Lower lobe of right lung (tissue), 2 donors: ENCODE measurements around the gene ZBTB11. TPM values are rescaled to one million over a fixed set of nuclear protein-coding genes. Genes with fewer than 3 reads are reported as not detected.

ENCODE experiments used
- ATAC-seq, 2 donors: fragments of 200-7000 bp; cut with Tn5 transposase; one replicate each; pipeline ENCODE4 v1.9.1; 2020 to 2022; ENCODE audit warnings: mild to moderate bottlenecking in 2 of 2, moderate library complexity in 2 of 2
- DNase-seq: peaks from one replicate; pipeline ENCODE4 v3.0.0-alpha.2; 2020
- H3K27ac ChIP-seq: fragments of 200-600 bp; one replicate; pipeline ENCODE4 v1.8.0; 2022
- H3K27me3 ChIP-seq: fragments of 200-600 bp; one replicate; pipeline ENCODE4 v1.8.0; 2022; ENCODE audit warnings: low read depth
- H3K36me3 ChIP-seq: fragments of 200-600 bp; one replicate; pipeline ENCODE4 v1.8.0; 2022; ENCODE audit warnings: mild to moderate bottlenecking
- H3K4me1 ChIP-seq: fragments of 200-600 bp; one replicate; pipeline ENCODE4 v1.8.0; 2022
- H3K4me3 ChIP-seq: fragments of 200-600 bp; one replicate; pipeline ENCODE4 v1.8.0; 2022; ENCODE audit warnings: mild to moderate bottlenecking
- H3K9me3 ChIP-seq: fragments of 200-600 bp; one replicate; pipeline ENCODE4 v1.8.0; 2022
- CTCF ChIP-seq: fragments of 200-600 bp; IDR thresholded peaks from one replicate; pipeline ENCODE4 v1.8.0; 2022; ENCODE audit warnings: antibody characterized with exemption, mild to moderate bottlenecking
- intact Hi-C: fragments of 100-400 bp; cut with DNase I; formaldehyde crosslinking; loops from one replicate; pipeline ENCODE4 v1.11.0; 2022
- total RNA-seq: library from RNA; stranded (reverse); fragmentation: NEBNext Ultra II Directional; extraction: Animal tissue kit (Norgen Biotek cat#: 25700); gene quantifications from one replicate; pipeline ENCODE4 v1.2.1, GENCODE V29; 2021
- donor health status: DM: no; HTN: yes; CAD: no; lungs with severe emphysema.

ZBTB11 gene
- total RNA-seq, 1 donor from 2014 or later: 23.5 TPM

GRCh38 chr3:101639280-101639963 is 37.5 kb downstream of the ZBTB11 start:
- ATAC-seq: no peak
- intact Hi-C loops: no loop called here

GRCh38 chr3:101638261-101638745 is 38.6 kb downstream of the ZBTB11 start:
- Histone ChIP-seq H3K36me3 (no peaks in the 10 kb centered on the region), H3K9me3 (no peaks in the 10 kb centered on the region), H3K4me3 (no peak overlapping the region), H3K27me3 (no peaks in the 10 kb centered on the region), H3K4me1 (no peaks in the 10 kb centered on the region), H3K27ac (no peak overlapping the region)
- intact Hi-C loops: no loop called here
- no peak for DNase-seq
- ATAC-seq: no peak
- no peak for TF ChIP-seq CTCF

More at GRCh38 chr3:101639280-101639963, 37.5 kb downstream of the ZBTB11 start:
- Histone ChIP-seq H3K9me3 (no peaks in the 10 kb centered on the region), H3K4me1 (no peaks in the 10 kb centered on the region), H3K4me3 (no peak overlapping the region), H3K27ac (no peak overlapping the region), H3K36me3 (no peaks in the 10 kb centered on the region), H3K27me3 (no peaks in the 10 kb centered on the region)
- no peak for TF ChIP-seq CTCF
- no peak for DNase-seq

- Histone ChIP-seq H3K4me1 (no peaks in the 10 kb centered on the region), H3K27me3 (no peaks in the 10 kb centered on the region), H3K36me3 (no peaks in the 10 kb centered on the region), H3K27ac (no peak overlapping the region), H3K4me3 (no peak overlapping the region), H3K9me3 (no peaks in the 10 kb centered on the region)
- no peak for DNase-seq
- TF ChIP-seq CTCF: no peak
- ATAC-seq: no peak
- intact Hi-C loops: no loop called here
Measured at GRCh38 chr3:101637451-101637850, 39.5 kb downstream of the ZBTB11 start.

- Histone ChIP-seq H3K27ac (no peak overlapping the region), H3K4me1 (no peaks in the 10 kb centered on the region), H3K27me3 (no peaks in the 10 kb centered on the region), H3K9me3 (no peaks in the 10 kb centered on the region), H3K36me3 (no peaks in the 10 kb centered on the region), H3K4me3 (no peak overlapping the region)
- intact Hi-C loops: no loop called here
- TF ChIP-seq CTCF: peak; percentile 59
- DNase-seq (peak; percentile 59), ATAC-seq (peak; percentile 73 to 77)
Measured at GRCh38 chr3:101635954-101636798, 40.8 kb downstream of the ZBTB11 start.

- TF ChIP-seq CTCF: no peak
- DNase-seq (no peak), ATAC-seq (no peak)
- Histone ChIP-seq H3K36me3 (no peaks in the 10 kb centered on the region), H3K4me1 (no peaks in the 10 kb centered on the region), H3K9me3 (no peaks in the 10 kb centered on the region), H3K27me3 (no peaks in the 10 kb centered on the region), H3K27ac (no peak overlapping the region), H3K4me3 (no peak overlapping the region)
- intact Hi-C loops: no loop called here
Measured at GRCh38 chr3:101635345-101635744, 41.6 kb downstream of the ZBTB11 start.
